PC-9 (cell line): ENCODE measurements around the gene NINL.

Source experiments
- EZH2 ChIP-seq: fragments of 200-600 bp; sonication (generic); IDR thresholded peaks from 2 replicates; pipeline ENCODE4 v1.8.0; 2017; ENCODE audit warnings: antibody characterized with exemption, low read depth
- TF ChIP-seq, protein P1 (sequence below): fragments of 200-600 bp; sonication (generic); conservative IDR thresholded peaks from 2 replicates; pipeline ENCODE4 v1.6.1; 2017; ENCODE audit warnings: mixed run types, antibody characterized with exemption, mild to moderate bottlenecking, moderate library complexity

DNA sequence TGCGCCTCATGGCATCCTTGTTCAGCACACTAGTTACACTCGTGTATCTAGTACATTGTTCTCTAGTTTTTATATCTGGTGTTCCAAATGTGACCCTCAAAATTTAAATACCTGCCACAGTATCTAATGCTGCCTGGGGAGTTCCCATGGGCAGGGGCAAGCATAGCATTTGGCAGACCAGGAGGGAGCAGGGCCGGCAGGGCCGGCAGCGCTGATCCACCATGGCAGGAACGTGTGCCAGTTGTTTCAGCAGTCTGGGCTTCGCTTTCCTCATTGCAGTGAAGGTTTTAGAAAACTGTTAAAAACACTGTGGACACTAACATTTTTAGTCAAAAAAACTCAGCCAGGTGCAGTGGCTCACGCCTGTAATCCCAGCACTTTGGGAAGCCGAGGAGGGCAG, 19.3 kb upstream of the NINL start:
- TF ChIP-seq, protein P1, sequence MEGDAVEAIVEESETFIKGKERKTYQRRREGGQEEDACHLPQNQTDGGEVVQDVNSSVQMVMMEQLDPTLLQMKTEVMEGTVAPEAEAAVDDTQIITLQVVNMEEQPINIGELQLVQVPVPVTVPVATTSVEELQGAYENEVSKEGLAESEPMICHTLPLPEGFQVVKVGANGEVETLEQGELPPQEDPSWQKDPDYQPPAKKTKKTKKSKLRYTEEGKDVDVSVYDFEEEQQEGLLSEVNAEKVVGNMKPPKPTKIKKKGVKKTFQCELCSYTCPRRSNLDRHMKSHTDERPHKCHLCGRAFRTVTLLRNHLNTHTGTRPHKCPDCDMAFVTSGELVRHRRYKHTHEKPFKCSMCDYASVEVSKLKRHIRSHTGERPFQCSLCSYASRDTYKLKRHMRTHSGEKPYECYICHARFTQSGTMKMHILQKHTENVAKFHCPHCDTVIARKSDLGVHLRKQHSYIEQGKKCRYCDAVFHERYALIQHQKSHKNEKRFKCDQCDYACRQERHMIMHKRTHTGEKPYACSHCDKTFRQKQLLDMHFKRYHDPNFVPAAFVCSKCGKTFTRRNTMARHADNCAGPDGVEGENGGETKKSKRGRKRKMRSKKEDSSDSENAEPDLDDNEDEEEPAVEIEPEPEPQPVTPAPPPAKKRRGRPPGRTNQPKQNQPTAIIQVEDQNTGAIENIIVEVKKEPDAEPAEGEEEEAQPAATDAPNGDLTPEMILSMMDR, result no peak
- TF ChIP-seq EZH2, result no peak
